HG02623 (cell line): Measurements from ENCODE around the gene CHKB.
"Not testable (repeated sequence)": the region's sequence is repeated elsewhere in the genome, so short reads cannot be mapped to it uniquely, and the experiment has no call there.

Experiments used
- ATAC-seq: cut with Tn5 transposase; IDR thresholded peaks from one replicate; pipeline ENCODE4 v1.9.1; 2021; ENCODE audit warnings: moderate library complexity; ENCODE audit not compliant: unreplicated experiment

Gene CHKB

GRCh38 chr22:50612528-50613221 lies 30.0 kb upstream of the CHKB start:
- no peak for ATAC-seq

GRCh38 chr22:50612168-50612527 lies 29.5 kb upstream of the CHKB start:
- ATAC-seq, result no peak

GRCh38 chr22:50611341-50612060 lies 28.9 kb upstream of the CHKB start:
- no peak for ATAC-seq

GRCh38 chr22:50610581-50610980 lies 27.9 kb upstream of the CHKB start:
- no peak for ATAC-seq

GRCh38 chr22:50610041-50610451 lies 27.4 kb upstream of the CHKB start:
- ATAC-seq, result no peak

GRCh38 chr22:50609599-50609998 lies 26.9 kb upstream of the CHKB start:
- ATAC-seq, result no peak

- no peak for ATAC-seq
Observed at GRCh38 chr22:50608996-50609395, 26.3 kb upstream of the CHKB start.

GRCh38 chr22:50608058-50608840 lies 25.6 kb upstream of the CHKB start:
- not testable (repeated sequence) for ATAC-seq

- ATAC-seq, result no peak
Observed at GRCh38 chr22:50607659-50608020, 25.0 kb upstream of the CHKB start.

- no peak for ATAC-seq
Observed at GRCh38 chr22:50606946-50607658, 24.5 kb upstream of the CHKB start.

- no peak for ATAC-seq
Observed at GRCh38 chr22:50606165-50606945, 23.7 kb upstream of the CHKB start.

- ATAC-seq, result no peak
Observed at GRCh38 chr22:50605613-50606074, 23.0 kb upstream of the CHKB start.

GRCh38 chr22:50605002-50605612 lies 22.5 kb upstream of the CHKB start:
- ATAC-seq, result no peak

GRCh38 chr22:50604256-50605001 lies 21.8 kb upstream of the CHKB start:
- no peak for ATAC-seq

- ATAC-seq, result no peak
Observed at GRCh38 chr22:50603511-50604255, 21.0 kb upstream of the CHKB start.

GRCh38 chr22:50602338-50602700 lies 19.7 kb upstream of the CHKB start:
- no peak for ATAC-seq

GRCh38 chr22:50601669-50602337 lies 19.2 kb upstream of the CHKB start:
- ATAC-seq, result no peak
